LNCaP clone FGC (cell line): ENCODE data around the gene PLP2.
"Not testable (repeated sequence)": the region's sequence is repeated elsewhere in the genome, so short reads cannot be mapped to it uniquely, and the experiment has no call there.

Experiments
- DNase-seq: peaks from one replicate; pipeline ENCODE4 v3.0.0-alpha.2; 2011; ENCODE audit warnings: low read depth
- H3K4me3 ChIP-seq: 2 replicates; pipeline ENCODE4 v1.5.1; 2011; ENCODE audit warnings: mild to moderate bottlenecking, low read depth, low read length, control low read depth
- TF ChIP-seq, protein P1 (sequence below): IDR thresholded peaks from 2 replicates; pipeline ENCODE4 v1.5.1; 2012; ENCODE audit warnings: mild to moderate bottlenecking; ENCODE audit not compliant: control insufficient read depth, insufficient read depth; ENCODE audit errors: extremely low read depth

Gene PLP2

DNA sequence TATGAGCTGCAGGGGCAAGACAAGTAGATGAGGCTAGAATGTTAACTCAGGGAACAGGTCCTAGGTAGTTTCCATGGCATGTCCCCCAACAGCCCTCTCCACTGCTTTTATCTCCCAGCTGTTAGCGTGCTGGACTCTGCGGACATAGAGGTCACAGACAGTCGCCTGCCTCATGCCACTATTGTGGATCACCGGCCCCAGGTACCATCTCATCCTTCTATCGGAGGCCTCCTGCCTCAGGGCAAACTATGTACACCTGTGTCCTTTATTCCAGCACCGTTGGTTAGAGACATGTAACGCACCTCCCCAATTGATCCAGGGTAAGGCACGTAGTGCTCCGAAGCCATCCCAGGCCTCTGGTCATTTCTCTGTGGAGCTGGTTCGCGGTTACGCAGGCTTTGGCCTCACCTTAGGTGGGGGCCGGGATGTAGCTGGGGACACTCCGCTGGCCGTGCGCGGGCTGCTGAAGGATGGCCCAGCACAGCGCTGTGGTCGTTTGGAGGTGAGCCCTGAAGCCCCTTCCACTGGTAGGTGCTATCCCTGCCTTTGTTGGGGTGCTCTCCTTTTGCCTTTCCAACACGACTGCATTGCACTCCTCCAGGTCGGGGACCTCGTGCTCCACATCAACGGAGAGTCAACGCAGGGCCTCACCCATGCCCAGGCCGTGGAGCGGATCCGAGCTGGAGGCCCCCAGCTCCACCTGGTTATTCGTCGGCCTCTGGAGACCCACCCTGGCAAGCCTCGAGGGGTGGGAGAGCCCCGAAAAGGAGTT is 6.9 kb upstream of the PLP2 start:
- DNase-seq = no peak
- no peak overlapping the region for H3K4me3 ChIP-seq
- TF ChIP-seq, protein P1, sequence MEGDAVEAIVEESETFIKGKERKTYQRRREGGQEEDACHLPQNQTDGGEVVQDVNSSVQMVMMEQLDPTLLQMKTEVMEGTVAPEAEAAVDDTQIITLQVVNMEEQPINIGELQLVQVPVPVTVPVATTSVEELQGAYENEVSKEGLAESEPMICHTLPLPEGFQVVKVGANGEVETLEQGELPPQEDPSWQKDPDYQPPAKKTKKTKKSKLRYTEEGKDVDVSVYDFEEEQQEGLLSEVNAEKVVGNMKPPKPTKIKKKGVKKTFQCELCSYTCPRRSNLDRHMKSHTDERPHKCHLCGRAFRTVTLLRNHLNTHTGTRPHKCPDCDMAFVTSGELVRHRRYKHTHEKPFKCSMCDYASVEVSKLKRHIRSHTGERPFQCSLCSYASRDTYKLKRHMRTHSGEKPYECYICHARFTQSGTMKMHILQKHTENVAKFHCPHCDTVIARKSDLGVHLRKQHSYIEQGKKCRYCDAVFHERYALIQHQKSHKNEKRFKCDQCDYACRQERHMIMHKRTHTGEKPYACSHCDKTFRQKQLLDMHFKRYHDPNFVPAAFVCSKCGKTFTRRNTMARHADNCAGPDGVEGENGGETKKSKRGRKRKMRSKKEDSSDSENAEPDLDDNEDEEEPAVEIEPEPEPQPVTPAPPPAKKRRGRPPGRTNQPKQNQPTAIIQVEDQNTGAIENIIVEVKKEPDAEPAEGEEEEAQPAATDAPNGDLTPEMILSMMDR = no peak

DNA sequence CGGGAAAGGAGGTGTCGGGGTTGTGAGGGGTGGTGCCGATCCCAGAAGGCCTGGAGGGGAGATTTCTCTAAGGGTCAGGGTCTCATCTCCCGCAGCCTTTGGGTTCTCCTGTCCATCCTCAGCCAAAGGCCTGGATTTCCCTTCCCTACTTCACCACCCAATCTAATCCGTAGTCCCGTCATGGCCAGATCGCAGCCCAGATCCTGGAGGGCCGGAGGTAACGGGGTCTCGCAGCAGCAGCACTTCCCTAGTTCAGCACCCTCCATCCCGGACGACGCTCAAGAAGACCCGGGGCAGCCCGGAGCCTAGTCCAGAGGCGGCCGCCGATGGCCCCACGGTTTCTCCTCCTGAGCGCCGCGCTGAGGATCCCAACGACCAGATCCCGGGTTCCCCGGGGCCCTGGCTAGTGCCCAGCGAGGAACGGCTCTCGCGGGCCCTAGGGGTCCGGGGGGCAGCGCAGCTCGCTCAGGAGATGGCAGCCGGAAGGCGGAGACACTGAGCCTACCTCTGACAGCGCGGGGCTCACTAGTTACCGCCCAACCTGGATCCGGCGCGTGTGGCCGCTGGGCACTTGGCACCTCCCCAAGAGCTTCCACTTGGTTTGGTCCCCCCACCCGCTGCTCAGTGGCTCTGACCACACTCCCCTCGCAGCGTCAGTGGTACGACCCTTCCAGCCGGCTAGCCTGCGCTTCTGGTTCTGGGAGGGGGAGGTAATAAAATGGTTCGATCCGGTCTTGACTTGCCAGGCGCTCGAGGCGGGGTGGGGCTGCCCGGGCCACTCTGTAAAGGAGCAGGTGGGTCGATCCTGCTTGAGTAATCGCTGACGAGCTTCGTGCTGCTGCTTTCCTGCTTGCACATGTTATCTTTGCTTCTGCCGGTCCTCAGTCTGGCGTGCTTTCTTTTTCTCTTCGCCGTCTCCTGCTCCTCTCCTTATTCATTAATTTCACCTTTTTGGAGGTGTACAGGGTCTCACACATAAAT is 5.5 kb upstream of the PLP2 start:
- no peak for DNase-seq
- H3K4me3 ChIP-seq = no peak overlapping the region
- TF ChIP-seq, protein P1 = no peak

DNA sequence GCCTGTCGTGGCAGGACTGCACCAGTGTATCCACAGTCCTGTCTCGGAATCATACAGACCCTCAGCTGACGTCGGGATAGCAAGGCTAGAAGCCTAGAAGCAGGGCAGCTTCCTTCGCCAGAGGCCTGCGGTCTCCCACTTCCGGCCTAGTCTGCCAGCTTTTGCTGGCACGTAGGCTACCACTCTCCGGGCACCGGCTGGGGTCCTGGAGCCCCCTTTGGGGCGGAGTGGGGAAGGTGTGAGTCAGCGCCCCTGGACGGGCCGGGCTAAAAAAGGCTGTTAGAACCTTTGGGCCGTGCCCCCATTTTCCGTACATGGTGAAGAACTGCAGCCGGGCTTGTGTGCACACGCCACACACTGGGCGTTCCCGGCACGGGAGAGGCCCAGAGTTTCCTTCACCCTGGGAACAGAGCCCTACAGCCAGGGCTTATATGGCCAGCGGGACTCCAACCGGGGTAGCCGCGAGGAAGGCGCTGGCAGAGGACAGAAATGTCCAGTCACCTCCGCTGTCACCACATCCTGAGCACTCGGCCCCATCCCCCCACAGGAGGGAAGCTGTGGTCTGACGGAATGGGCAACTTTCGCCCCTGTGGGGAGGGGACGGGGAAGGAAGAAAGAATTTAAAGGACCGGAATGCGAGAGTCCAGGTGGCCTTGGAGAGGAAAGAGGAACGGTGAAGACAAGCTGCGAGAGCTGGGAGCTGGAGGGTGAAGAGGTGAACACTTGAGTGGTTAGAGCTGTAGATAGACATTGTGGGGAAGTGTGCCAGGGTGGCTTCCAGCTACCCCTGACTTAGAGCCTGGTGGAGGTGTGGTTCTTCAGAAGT is 4.6 kb upstream of the PLP2 start:
- TF ChIP-seq, protein P1 = no peak
- H3K4me3 ChIP-seq = no peak overlapping the region
- DNase-seq = no peak

DNA sequence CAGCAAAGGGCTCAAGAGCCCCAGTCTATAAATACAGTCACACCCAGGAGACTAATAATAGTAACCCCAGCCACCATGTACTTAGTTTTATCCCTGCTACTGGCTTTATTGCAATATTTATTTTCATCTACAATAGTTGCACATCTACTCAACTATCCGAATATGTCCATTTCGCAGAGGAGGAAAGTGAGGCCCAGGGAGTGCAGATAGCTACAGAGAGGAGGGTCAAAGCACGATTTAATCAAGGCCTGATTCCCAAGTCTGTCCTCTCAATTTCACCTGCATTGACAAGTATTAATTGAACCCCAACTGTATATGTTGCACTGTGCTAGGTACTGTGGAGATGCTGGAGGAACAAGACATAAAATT is 4.0 kb upstream of the PLP2 start:
- no peak overlapping the region for H3K4me3 ChIP-seq
- DNase-seq = no peak
- TF ChIP-seq, protein P1 = no peak

DNA sequence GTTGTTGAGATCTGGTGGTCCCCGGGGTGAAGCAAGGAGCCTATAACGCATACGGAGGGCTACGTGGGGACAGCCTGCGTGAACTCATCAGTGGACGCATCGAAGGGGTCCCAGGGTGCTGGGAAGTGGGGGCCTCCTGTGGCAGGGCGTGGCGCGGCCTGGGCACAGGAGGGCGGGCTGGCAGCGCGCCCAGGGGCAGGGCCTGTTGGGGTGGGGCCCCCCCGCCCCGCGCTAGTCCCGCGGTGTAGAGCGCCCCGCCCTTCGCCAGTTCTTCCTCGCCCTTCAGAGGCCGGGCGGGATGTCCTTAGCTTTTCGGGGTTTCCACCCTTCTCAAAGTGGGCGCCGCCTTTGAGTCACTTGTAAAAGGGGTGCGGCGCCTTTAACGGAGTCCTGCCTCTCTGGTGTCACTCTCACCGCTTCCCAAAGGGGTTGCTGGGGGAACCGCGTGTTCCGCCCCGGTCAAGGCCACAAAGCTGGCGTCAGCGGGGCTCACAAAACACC is 632 bp downstream of the PLP2 start:
- TF ChIP-seq, protein P1 = no peak
- H3K4me3 ChIP-seq = peak overlapping the region; percentile 51
- no peak for DNase-seq

DNA sequence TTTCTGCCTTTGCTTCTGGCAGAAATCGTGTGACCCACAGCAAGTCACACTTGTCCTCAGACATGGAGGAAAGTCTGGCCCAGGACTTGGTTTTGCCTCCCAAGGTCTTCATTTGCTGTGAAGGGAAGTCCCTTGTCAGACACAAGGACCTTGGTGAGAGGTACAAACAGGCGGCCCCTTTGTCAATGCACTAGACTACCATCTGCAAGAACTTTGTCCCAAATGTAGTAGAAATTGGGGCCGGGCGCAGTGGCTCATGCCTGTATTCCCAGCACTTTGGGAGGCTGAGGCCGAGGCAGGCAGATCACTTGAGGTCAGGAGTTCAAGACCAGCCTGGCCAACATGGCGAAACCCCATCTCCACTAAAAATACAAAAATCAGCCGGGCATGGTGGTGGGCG is 1.8 kb downstream of the PLP2 start:
- not testable (repeated sequence) for DNase-seq, H3K4me3 ChIP-seq
